H4 (cell line): ENCODE results near the gene PPIA. TPM values are rescaled to one million over a fixed set of nuclear protein-coding genes. Genes with fewer than 3 reads are reported as not detected.
"Not testable (repeated sequence)": the region's sequence is repeated elsewhere in the genome, so short reads cannot be mapped to it uniquely, and the experiment has no call there.

ENCODE experiments used
- DNase-seq: peaks from one replicate; pipeline ENCODE4 v3.0.0-alpha.2; 2015; ENCODE audit warnings: low spot score
- total RNA-seq: library from RNA; depleted of rRNA; stranded (reverse); fragments of >200 nt; shearing (Covaris generic); gene quantifications from 2 replicates; pipeline ENCODE4 v1.2.3, GENCODE V29; 2014

PPIA gene
- total RNA-seq, 1 experiment from 2014 or later = 15,820 TPM

DNA sequence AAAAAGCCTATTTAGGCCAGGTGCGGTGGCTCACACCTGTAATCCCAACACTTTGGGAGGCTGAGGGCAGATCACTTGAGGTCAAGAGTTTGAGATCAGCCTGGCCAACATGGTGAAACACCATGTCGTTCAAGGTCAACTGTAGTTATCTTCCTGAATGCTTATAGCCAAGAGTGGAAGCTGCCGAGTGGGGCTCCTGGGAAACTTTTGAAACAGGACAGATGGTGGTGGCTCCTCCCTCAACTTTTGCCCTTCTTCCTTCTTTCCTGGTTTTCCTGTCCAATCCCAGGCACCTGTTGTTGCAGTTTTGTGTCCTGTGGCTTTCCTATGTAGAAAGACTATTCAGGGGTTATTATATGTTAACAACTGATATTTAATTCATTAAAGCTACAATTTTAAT is 8.7 kb upstream of the PPIA start:
- DNase-seq = no peak

DNA sequence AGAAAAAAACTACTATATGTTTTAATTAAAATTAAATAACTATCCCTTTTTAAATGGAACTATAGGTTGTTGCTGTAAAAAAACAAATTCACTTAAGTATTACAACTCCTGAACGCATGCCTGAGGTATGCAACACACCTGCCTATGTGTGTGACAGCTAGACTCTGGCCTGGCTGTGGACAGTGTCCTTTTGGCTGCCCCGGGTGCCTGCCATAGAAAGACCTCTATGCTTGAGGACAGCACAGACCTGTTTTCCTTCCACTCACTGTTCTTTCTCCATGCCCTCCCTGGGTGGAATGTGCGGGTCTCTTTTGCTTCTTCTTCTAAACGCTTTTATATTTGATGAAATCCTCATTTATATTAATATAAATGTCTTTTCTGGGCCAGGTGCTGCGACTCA is 6.5 kb upstream of the PPIA start:
- no peak for DNase-seq

DNA sequence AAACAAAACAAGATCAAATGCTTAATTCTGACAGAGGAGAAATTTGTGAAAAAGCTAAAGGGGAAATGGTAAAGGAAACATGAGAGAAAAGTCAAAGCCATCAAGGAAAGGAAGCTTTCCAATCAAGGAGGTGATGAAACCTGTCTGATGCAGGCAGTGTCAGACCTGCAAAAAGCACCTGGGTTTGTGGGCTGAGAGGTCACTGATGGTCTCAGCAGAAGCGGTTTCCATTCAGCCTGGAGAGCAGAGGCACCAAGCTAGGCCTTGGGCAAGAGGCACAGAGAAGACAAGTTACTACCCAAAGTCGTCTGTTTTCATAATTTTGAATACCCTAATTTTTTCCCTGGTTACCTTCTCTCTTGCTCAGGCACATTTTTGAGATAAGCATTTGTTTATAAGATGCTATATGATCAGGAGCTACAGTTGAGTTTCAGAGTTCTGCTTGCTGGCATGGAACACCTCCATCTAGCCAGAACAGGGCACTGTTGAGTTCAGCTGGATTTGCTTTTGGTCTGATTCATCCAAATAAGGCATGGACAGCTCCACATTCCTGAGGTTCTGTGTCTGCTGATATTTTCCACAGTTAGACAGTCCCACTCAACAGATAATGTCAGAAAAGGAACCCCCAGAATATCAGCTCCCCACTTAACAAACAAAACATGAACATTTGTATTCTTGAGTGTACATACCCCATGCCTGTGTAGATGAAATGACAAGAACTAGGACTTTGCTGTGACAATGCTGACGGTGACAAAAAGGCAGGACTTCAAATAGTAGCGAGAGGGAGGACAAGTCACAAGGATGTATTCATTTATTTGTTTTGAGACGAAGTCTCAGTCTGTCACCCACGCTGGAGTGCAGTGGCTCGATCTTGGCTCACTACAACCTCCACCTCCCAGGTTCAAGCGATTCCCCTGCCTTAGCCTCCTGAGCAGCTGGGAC is 4.9 kb upstream of the PPIA start:
- DNase-seq = no peak

DNA sequence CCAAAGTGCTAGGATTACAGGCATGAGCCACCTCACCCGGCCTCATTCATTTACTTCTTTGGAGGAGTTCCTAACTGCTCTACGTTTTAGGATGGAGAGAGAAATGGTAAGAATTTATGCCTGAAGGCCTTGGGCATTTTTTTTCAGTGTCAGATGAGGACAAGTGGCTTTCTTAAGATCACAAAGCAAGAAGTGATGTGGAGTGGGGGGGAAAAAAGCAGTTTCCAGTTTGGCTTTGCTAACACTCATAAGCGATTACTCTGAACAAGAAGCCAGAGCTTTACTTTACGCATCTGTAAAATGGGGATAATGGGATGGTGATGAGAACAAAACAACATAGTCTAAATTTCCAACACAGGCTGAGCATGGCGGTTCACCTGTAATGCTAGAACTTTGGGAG is 2.6 kb upstream of the PPIA start:
- DNase-seq = peak; percentile 63

GRCh38 chr7:44794331-44794730 is 2.1 kb upstream of the PPIA start:
- DNase-seq = no peak

DNA sequence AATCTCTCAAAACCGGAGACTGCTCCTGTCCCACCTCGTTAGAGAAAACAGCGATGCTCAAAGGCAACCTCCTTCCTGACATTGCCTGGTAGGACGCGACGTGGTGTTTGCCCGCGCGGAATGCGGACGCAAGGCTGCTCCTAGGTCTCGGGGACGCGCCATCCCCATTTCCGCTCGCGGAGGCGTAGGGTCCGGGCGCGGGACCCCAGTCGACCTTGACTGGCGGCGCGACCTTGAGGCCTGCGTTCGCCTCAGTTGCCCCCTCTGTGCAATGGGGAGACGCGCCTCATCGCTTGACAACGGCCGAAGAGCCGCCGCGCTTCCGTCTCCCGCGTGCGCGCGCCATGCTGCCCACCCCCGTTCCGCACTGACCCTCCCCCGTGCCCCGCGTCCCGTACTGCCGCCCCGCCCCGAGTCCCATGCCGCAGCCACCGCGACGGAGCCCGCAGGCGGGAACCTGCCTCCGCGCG is 412 bp upstream of the PPIA start:
- peak; percentile 77 for DNase-seq

- peak; percentile 97 for DNase-seq
Measured at GRCh38 chr7:44797329-44798258, 1.1 kb downstream of the PPIA start.

DNA sequence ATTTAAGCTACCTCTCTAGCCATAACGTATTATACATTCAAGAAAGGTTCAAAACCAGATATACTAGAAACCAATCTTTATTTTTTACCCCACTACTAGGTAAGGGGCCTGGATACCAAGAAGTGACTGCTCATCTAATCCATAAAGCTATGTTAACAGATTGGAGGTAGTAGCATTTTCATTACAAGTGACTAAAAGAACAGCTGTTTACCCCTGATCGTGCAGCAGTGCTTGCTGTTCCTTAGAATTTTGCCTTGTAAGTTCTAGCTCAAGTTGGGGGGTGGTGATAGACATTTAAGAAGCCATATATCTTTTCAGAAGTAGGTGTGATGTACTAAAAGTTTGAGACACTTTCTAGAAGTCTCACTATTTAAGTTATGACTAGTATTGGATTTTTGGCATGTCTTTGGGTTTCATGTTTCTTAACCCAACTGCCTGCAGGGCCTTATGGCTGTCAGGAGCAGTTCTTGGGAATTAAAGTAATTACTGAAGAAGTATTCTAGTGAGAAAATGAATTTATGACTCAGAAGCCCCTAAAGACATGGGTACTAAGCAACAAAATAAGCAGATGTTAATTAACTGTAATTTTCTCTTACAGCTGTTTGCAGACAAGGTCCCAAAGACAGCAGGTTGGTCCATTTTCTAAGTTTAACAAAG is 2.3 kb downstream of the PPIA start:
- DNase-seq = no peak

DNA sequence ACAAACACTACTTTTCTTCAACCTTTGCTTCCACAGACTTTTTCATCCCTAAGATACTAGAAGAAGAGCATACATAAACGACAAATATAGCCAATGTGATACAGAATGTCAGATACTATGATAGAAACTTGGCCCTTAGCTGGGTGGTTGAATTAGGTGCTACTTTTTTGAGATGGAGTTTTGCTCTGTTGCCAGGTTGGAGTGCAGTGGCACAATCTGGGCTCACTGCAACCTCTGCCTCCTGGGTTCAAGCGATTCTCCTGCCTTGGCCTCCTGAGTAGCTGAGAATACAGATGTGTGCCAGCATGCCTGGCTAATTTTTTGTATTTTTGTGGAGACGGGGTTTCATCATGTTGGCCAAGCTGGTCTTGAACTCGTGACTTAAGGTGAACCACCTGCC is 3.5 kb downstream of the PPIA start:
- no peak for DNase-seq

GRCh38 chr7:44801890-44802289 is 5.4 kb downstream of the PPIA start:
- no peak for DNase-seq

DNA sequence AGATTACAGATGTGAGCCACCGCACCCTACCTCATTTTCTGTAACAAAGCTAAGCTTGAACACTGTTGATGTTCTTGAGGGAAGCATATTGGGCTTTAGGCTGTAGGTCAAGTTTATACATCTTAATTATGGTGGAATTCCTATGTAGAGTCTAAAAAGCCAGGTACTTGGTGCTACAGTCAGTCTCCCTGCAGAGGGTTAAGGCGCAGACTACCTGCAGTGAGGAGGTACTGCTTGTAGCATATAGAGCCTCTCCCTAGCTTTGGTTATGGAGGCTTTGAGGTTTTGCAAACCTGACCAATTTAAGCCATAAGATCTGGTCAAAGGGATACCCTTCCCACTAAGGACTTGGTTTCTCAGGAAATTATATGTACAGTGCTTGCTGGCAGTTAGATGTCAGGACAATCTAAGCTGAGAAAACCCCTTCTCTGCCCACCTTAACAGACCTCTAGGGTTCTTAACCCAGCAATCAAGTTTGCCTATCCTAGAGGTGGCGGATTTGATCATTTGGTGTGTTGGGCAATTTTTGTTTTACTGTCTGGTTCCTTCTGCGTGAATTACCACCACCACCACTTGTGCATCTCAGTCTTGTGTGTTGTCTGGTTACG is 6.0 kb downstream of the PPIA start:
- DNase-seq = peak; percentile 14

- DNase-seq = not testable (repeated sequence)
Measured at GRCh38 chr7:44803828-44804519, 7.5 kb downstream of the PPIA start.

- DNase-seq = no peak
Measured at GRCh38 chr7:44805950-44806349, 9.5 kb downstream of the PPIA start.

DNA sequence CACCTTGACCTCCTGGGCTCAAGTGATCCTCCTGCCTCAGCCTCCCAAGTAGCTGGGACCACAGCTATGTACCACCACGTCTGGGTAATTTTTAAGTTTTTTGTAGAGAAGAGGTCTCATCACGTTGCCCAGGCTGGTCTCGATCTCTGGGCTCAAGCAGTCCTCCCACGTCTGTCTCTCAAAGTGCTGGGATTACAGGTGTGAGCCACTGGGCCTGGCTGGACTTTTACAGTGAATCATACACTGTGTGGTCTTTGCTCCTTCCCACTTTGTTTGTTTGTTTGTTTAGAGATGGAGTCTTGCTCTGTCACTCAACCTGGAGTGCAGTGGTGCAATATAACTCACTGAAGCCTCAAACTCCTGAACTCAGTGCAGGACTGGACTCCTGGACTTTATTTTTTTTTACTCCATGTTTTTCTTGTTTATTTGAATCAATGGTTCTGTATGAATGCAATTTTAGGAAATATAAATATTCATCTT is 12.5 kb downstream of the PPIA start:
- DNase-seq = no peak

DNA sequence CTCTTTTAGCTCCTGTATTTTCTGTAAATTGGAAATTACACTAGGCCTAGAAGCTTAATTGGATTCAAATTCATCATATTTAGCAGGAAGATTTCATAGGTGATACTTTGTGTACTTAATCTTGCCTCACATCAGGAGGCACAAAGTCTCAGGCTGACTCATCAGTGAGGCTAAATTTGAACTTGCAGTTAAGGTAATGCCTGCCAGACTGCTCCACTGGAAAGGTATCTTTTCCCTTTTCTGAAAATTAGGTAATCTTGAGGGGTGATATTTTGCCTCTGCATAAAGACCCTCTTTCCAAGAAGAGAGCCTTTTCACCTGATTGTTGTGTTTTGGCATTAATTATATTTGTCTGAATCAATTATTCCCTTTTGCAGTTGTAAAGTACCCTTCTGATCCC is 14.6 kb downstream of the PPIA start:
- DNase-seq = no peak

GRCh38 chr7:44811571-44811970 is 15.1 kb downstream of the PPIA start:
- DNase-seq = no peak

DNA sequence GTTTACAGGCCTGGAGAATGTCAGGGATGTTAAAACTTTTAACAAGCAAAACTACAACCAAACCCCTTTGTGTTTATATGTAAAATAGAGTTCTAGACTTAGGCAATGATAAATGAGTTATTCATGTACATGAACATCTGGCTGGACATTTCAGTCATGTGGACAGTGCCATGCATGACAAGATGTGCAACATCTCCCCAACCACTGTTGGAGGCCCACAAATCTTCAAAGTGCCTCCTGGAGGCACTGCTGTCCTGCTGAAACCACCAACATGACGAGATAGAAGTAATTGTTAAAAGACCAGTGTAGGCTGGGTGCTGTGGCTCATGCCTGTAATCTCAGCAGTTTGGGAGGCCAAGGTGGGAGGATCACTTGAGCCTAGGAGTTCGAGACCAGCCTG is 18.4 kb downstream of the PPIA start:
- no peak for DNase-seq

- DNase-seq = no peak
Measured at GRCh38 chr7:44819292-44819691, 22.8 kb downstream of the PPIA start.

DNA sequence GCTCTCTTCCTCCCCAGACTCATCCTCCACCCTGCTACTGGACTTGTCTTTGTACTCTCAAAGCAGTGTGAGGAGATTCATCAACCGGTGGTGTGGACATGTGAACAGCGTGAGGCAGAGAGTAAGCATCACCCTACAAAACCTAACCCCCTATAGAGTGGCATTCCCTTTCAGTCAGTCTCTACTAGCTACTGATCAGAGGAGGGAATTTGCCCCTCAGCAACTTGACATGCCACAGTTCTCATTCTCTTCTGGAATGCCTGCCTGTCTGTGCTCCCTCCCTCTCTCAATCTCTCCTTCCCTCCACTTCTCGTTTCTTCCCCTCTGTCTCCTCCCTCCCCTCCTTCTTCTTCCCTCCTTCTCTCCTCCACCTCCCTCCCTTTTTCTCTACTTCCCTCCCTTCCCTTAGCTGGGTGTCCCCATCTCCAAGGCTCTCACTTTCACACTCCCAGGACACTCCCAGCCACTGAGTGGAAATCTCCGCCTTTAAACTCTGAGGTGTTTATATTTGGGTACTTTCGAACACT is 26.8 kb downstream of the PPIA start:
- no peak for DNase-seq

- DNase-seq = no peak
Measured at GRCh38 chr7:44824894-44825526, 28.5 kb downstream of the PPIA start.
